ENCODE results near the gene NTN1. TPM values are rescaled to one million over a fixed set of nuclear protein-coding genes. Genes with fewer than 3 reads are reported as not detected.

NTN1 gene
- total RNA-seq, 4 donors from 2014 or later: 74.3 to 211 (median 107) TPM

- TF ChIP-seq EP300 (IDR thresholded peaks at IDR 0.05) (no peak), POLR2A (IDR thresholded peaks at IDR 0.05) (no peak), POLR2AphosphoS5 (IDR thresholded peaks at IDR 0.05) (no peak), CTCF (IDR thresholded peaks at IDR 0.05) (no peak)
- 50 to 69% methylated on average over 6 to 7 of the region's 11 CpGs for WGBS, 2 donors (ENCODE audit: low coverage in 1 of 2)
- ATAC-seq: no peak
- peaks cover 0 to 11% (median 0%) of the 10 kb centered on the region in 3 donors for H3K9me3 ChIP-seq
- peak overlapping the region in 3 of 4 donors; percentile 32 to 57 (median 49) for H3K27ac ChIP-seq
- H3K27me3 ChIP-seq: no peaks in the 10 kb centered on the region
- H3K36me3 ChIP-seq: peaks cover 0 to 1% of the 10 kb centered on the region in 2 donors
- H3K4me1 ChIP-seq: peaks cover 0 to 16% (median 7%) of the 10 kb centered on the region in 3 donors
- H3K4me3 ChIP-seq: no peak overlapping the region
These were observed 23.6 kb downstream of the NTN1 start for GRCh38 chr17:9044772-9045463.

GRCh38 chr17:9050801-9051401 lies 29.6 kb downstream of the NTN1 start:
- Histone ChIP-seq H3K4me3 (no peak overlapping the region), H3K4me1 (peaks cover 0 to 24% (median 6%) of the 10 kb centered on the region in 3 donors), H3K27me3 (no peaks in the 10 kb centered on the region), H3K36me3 (peaks cover 0 to 9% of the 10 kb centered on the region in 2 donors), H3K9me3 (peaks cover 0 to 9% (median 0%) of the 10 kb centered on the region in 3 donors), H3K27ac (peak overlapping the region in 3 of 4 donors; percentile 64 to 71 (median 69))
- TF ChIP-seq EP300 (IDR thresholded peaks at IDR 0.05) (no peak), POLR2AphosphoS5 (IDR thresholded peaks at IDR 0.05) (no peak), CTCF (IDR thresholded peaks at IDR 0.05) (no peak), POLR2A (IDR thresholded peaks at IDR 0.05) (no peak)
- WGBS, 2 donors (ENCODE audit: low coverage in 1 of 2): 37 to 56% methylated on average over 2 to 4 of the region's 8 CpGs
- ATAC-seq: peak; percentile 48

- Histone ChIP-seq H3K27ac (peak overlapping the region in 1 of 4 donors; percentile 64), H3K27me3 (no peaks in the 10 kb centered on the region), H3K9me3 (peaks cover 0 to 9% (median 0%) of the 10 kb centered on the region in 3 donors), H3K4me3 (no peak overlapping the region), H3K4me1 (peaks cover 0 to 26% (median 6%) of the 10 kb centered on the region in 3 donors), H3K36me3 (peaks cover 0 to 9% of the 10 kb centered on the region in 2 donors)
- ATAC-seq: no peak
- WGBS, 2 donors (ENCODE audit: low coverage in 1 of 2): 75 to 81% methylated on average over 4 of the region's 4 CpGs
- TF ChIP-seq POLR2A (IDR thresholded peaks at IDR 0.05) (no peak), EP300 (IDR thresholded peaks at IDR 0.05) (no peak), CTCF (IDR thresholded peaks at IDR 0.05) (no peak), POLR2AphosphoS5 (IDR thresholded peaks at IDR 0.05) (no peak)
These were observed 30.3 kb downstream of the NTN1 start for GRCh38 chr17:9051561-9051960.

- WGBS, 2 donors (ENCODE audit: low coverage in 1 of 2): 67 to 91% methylated on average over 6 of the region's 6 CpGs
- Histone ChIP-seq H3K36me3 (peaks cover 0 to 9% of the 10 kb centered on the region in 2 donors), H3K27ac (no peak overlapping the region), H3K9me3 (peaks cover 0 to 9% (median 0%) of the 10 kb centered on the region in 3 donors), H3K27me3 (no peaks in the 10 kb centered on the region), H3K4me1 (peaks cover 0 to 39% (median 6%) of the 10 kb centered on the region in 3 donors), H3K4me3 (no peak overlapping the region)
- TF ChIP-seq CTCF (IDR thresholded peaks at IDR 0.05) (no peak), EP300 (IDR thresholded peaks at IDR 0.05) (no peak), POLR2A (IDR thresholded peaks at IDR 0.05) (no peak), POLR2AphosphoS5 (IDR thresholded peaks at IDR 0.05) (no peak)
- ATAC-seq: no peak
These were observed 31.6 kb downstream of the NTN1 start for GRCh38 chr17:9052921-9053320.

Measured in gastroesophageal sphincter (tissue), 4 donors.